ENCODE results near the gene DUSP22.

DNA sequence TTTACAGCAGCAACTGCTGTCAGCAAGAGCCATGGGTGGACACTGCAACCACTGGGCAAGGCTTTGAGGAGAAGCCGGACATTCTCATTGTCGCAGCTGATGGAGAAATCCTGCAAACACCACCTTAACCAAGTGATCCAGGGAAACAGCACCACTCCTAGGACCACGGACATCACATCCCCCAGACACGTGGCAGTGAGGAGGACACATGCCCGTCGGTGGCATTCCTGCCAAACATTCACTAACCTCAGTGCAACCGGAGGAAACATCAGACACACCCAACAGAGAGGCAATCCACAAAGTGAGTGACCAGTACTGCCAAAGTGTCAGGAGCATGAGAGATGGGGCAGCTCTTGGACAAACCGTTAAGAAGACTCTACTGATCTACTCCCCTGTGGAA lies 82.7 kb downstream of the DUSP22 start:
- TF ChIP-seq, protein P1, sequence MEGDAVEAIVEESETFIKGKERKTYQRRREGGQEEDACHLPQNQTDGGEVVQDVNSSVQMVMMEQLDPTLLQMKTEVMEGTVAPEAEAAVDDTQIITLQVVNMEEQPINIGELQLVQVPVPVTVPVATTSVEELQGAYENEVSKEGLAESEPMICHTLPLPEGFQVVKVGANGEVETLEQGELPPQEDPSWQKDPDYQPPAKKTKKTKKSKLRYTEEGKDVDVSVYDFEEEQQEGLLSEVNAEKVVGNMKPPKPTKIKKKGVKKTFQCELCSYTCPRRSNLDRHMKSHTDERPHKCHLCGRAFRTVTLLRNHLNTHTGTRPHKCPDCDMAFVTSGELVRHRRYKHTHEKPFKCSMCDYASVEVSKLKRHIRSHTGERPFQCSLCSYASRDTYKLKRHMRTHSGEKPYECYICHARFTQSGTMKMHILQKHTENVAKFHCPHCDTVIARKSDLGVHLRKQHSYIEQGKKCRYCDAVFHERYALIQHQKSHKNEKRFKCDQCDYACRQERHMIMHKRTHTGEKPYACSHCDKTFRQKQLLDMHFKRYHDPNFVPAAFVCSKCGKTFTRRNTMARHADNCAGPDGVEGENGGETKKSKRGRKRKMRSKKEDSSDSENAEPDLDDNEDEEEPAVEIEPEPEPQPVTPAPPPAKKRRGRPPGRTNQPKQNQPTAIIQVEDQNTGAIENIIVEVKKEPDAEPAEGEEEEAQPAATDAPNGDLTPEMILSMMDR (IDR thresholded peaks at IDR 0.05): no peak
- no peak for TF ChIP-seq EP300 (IDR thresholded peaks at IDR 0.05)

Data from upper lobe of left lung (tissue), 4 donors.